VCaP (cell line): ENCODE results near the gene SLIT1.

Experiments used
- H3K27ac ChIP-seq: fragments of 450-650 bp; 2 replicates; pipeline ENCODE4 v1.5.1; 2017
- CTCF ChIP-seq: fragments of 450-650 bp; conservative IDR thresholded peaks from 2 replicates; pipeline ENCODE4 v1.5.1; 2017; ENCODE audit warnings: mild to moderate bottlenecking, moderate library complexity

The SLIT1 gene

GRCh38 chr10:97226398-97226797 lies 40.6 kb upstream of the SLIT1 start:
- no peak for TF ChIP-seq CTCF
- H3K27ac ChIP-seq = peak overlapping the region; percentile 64

GRCh38 chr10:97224483-97225435 lies 39.0 kb upstream of the SLIT1 start:
- no peak for TF ChIP-seq CTCF
- H3K27ac ChIP-seq = no peak overlapping the region

GRCh38 chr10:97222326-97222961 lies 36.7 kb upstream of the SLIT1 start:
- no peak for TF ChIP-seq CTCF
- no peak overlapping the region for H3K27ac ChIP-seq

GRCh38 chr10:97220355-97220754 lies 34.6 kb upstream of the SLIT1 start:
- H3K27ac ChIP-seq = no peak overlapping the region
- TF ChIP-seq CTCF = no peak

GRCh38 chr10:97217299-97217698 lies 31.5 kb upstream of the SLIT1 start:
- no peak for TF ChIP-seq CTCF
- H3K27ac ChIP-seq = no peak overlapping the region

GRCh38 chr10:97215619-97216260 lies 30.0 kb upstream of the SLIT1 start:
- no peak overlapping the region for H3K27ac ChIP-seq
- TF ChIP-seq CTCF = no peak

- no peak for TF ChIP-seq CTCF
- no peak overlapping the region for H3K27ac ChIP-seq
Measured at GRCh38 chr10:97213431-97213830, 27.7 kb upstream of the SLIT1 start.
